Measurements from ENCODE around the gene IDH3B.
"Not testable (repeated sequence)": the region's sequence is repeated elsewhere in the genome, so short reads cannot be mapped to it uniquely, and the experiment has no call there.

Gene IDH3B

GRCh38 chr20:2694008-2694471, 30.0 kb upstream of the IDH3B start:
- peak; percentile 48 for DNase-seq

- peak; percentile 30 for DNase-seq
Observed at GRCh38 chr20:2693286-2694007, 29.4 kb upstream of the IDH3B start.

GRCh38 chr20:2692886-2693285, 28.9 kb upstream of the IDH3B start:
- no peak for DNase-seq

GRCh38 chr20:2692036-2692885, 28.2 kb upstream of the IDH3B start, which contains the start of gene EBF4:
Gene EBF4 (plus strand): TSS chr20:2692780. CDS start chr20:2693646, 866 bp downstream.
- DNase-seq, result peak; percentile 54

GRCh38 chr20:2691663-2692035, 27.6 kb upstream of the IDH3B start:
- DNase-seq, result no peak

- no peak for DNase-seq
Observed at GRCh38 chr20:2691127-2691526, 27.1 kb upstream of the IDH3B start.

GRCh38 chr20:2690718-2691117, 26.7 kb upstream of the IDH3B start:
- no peak for DNase-seq

GRCh38 chr20:2690213-2690612, 26.2 kb upstream of the IDH3B start:
- no peak for DNase-seq

GRCh38 chr20:2688041-2688591, 24.1 kb upstream of the IDH3B start:
- peak; percentile 41 for DNase-seq

GRCh38 chr20:2687514-2687913, 23.5 kb upstream of the IDH3B start:
- DNase-seq, result no peak

- not testable (repeated sequence) for DNase-seq
Observed at GRCh38 chr20:2684817-2685216, 20.8 kb upstream of the IDH3B start.

- not testable (repeated sequence) for DNase-seq
Observed at GRCh38 chr20:2682040-2682439, 18.0 kb upstream of the IDH3B start.

- DNase-seq, result no peak
Observed at GRCh38 chr20:2680046-2680445, 16.0 kb upstream of the IDH3B start.

- DNase-seq, result no peak
Observed at GRCh38 chr20:2673453-2673852, 9.4 kb upstream of the IDH3B start.

GRCh38 chr20:2672446-2672845, 8.4 kb upstream of the IDH3B start:
- DNase-seq, result no peak

- DNase-seq, result no peak
Observed at GRCh38 chr20:2671977-2672376, 8.0 kb upstream of the IDH3B start.

- no peak for DNase-seq
Observed at GRCh38 chr20:2663364-2663886, 591 bp downstream of the IDH3B start.

GRCh38 chr20:2659547-2659946, 4.5 kb downstream of the IDH3B start:
- DNase-seq, result no peak

GRCh38 chr20:2658414-2659354, 5.3 kb downstream of the IDH3B start:
- no peak for DNase-seq

GRCh38 chr20:2657674-2658073, 6.3 kb downstream of the IDH3B start:
- DNase-seq, result no peak

- no peak for DNase-seq
Observed at GRCh38 chr20:2657241-2657640, 6.8 kb downstream of the IDH3B start.

- DNase-seq, result no peak
Observed at GRCh38 chr20:2656471-2657117, 7.4 kb downstream of the IDH3B start.
